ENCODE data around the gene KCTD15.

DNA sequence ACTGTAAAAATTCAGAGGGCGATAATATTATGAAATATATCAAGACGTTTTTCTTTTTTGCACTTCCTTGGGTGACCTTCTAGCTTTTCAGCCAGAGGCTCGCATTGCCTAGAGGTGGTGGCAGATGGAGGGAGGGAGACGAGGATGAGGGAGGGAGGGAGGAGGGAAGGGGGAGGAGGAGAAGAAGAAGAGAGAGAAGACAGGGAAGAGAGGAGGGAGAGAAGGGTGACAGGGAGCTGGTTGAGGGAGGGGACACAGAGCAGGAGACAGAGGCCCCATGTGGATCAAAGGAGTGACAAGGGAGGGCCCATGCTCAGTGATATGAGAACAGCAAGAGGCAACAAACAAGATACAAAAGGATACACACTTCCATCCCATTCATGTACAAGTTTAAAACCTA lies 8.0 kb upstream of the KCTD15 start:
- TF ChIP-seq CTCF (IDR thresholded peaks at IDR 0.05; ENCODE audit: borderline replicate concordance, extremely low read depth, low read length, poor library complexity, severe bottlenecking), result no peak
- no peak for TF ChIP-seq EZH2 (IDR thresholded peaks at IDR 0.05; ENCODE audit: borderline replicate concordance, low read depth, low read length, severe bottlenecking)

All from DND-41 (cell line).